K562 (cell line): Measurements from ENCODE around the gene COG7. TPM values are rescaled to one million over a fixed set of nuclear protein-coding genes. Genes with fewer than 3 reads are reported as not detected.

Experiments
- ATAC-seq: fragments of 200-7000 bp; cut with Tn5 transposase; 3 replicates; pipeline ENCODE4 v1.9.1; 2020; ENCODE audit warnings: moderate library complexity
- BruUV-seq: library from RNA; stranded (reverse); fragments of 400-500 nt; replicated peaks from 2 replicates; lab custom pipeline; 2021; lab: Mats Ljungman, UMichigan
- CTCF ChIA-PET: fragments of 300-600 bp; formaldehyde crosslinking; extraction: SDS; loops from one replicate; lab custom pipeline; 2021; ENCODE audit warnings: low intra/inter-chr PET ratio; lab: Yijun Ruan, JAX
- POLR2A ChIA-PET: fragments of 300-600, 350-650 bp; sonication (Branson Sonifier 250); formaldehyde crosslinking; extraction: SDS; loops from one replicate; lab custom pipeline; 2021; ENCODE audit warnings: antibody characterized with exemption, inconsistent platforms; lab: Yijun Ruan, JAX
- DNase-seq, 4 experiments: peaks; one replicate each; pipeline versions ENCODE4 v3.0.0 to v3.0.0-alpha.2; 2011 to 2018; ENCODE audit warnings: low spot score in 3 of 4, mixed read lengths in 3 of 4; ENCODE audit errors: extremely low read depth in 1 of 4
- FAIRE-seq: peaks from 2 replicates; lab custom pipeline; 2011; peaks lifted over from hg19 to GRCh38; lab: Jason Lieb, UNC
- H2AFZ ChIP-seq: 2 replicates; pipeline ENCODE4 v1.6.0; 2011; ENCODE audit warnings: low read depth, low read length, control low read depth, inconsistent platforms
- H3K27ac ChIP-seq: fragments of 200-600 bp; 3 replicates; pipeline ENCODE4 v1.8.0; 2011; ENCODE audit warnings: low read depth, mild to moderate bottlenecking, control low read depth, inconsistent platforms, low read length, moderate library complexity, mixed read lengths; ENCODE audit errors: extremely low read depth
- H3K27me3 ChIP-seq, 2 experiments: fragments of 300-600 bp in 1 of 2; 2 replicates in 1 of 2; 3 replicates in 1 of 2; pipeline versions ENCODE4 v1.6.0 to v1.8.0; 2011; ENCODE audit warnings: inconsistent platforms in 2 of 2, low read length in 2 of 2, mild to moderate bottlenecking in 1 of 2, mixed read lengths in 1 of 2, moderate library complexity in 1 of 2; ENCODE audit not compliant: control insufficient read depth in 2 of 2, insufficient read depth in 2 of 2
- H3K36me3 ChIP-seq: fragments of 300-600 bp; 3 replicates; pipeline ENCODE4 v1.8.0; 2011; ENCODE audit warnings: mild to moderate bottlenecking, low read length, inconsistent platforms; ENCODE audit not compliant: control insufficient read depth, insufficient read depth
- H3K4me1 ChIP-seq, 2 experiments: fragments of 200-600 bp in 1 of 2; replicated peaks in 1 of 2; 2 replicates in 1 of 2; 3 replicates in 1 of 2; pipeline versions ENCODE4 v1.5.1 to v1.8.0; 2011; ENCODE audit warnings: inconsistent platforms in 2 of 2, low read length in 2 of 2, mild to moderate bottlenecking in 1 of 2, mixed read lengths in 1 of 2, moderate library complexity in 1 of 2; ENCODE audit not compliant: control insufficient read depth in 2 of 2, insufficient read depth in 2 of 2
- H3K4me2 ChIP-seq: 2 replicates; pipeline ENCODE4 v1.6.1; 2011; ENCODE audit warnings: low read length, control low read depth, inconsistent platforms, mixed read lengths; ENCODE audit not compliant: insufficient read depth
- H3K4me3 ChIP-seq: fragments of 200-600 bp; sonication (generic), shearing (Covaris generic); 2 replicates; pipeline ENCODE4 v1.5.1; 2016; ENCODE audit warnings: control low read depth, inconsistent platforms
- H3K79me2 ChIP-seq: fragments of 200-600 bp; 3 replicates; pipeline ENCODE4 v1.8.0; 2011; ENCODE audit warnings: low read length, inconsistent platforms; ENCODE audit not compliant: control insufficient read depth, insufficient read depth
- H3K9ac ChIP-seq, 2 experiments: 2 replicates each; pipeline versions ENCODE4 v1.6.0 to v1.6.1; 2011; ENCODE audit warnings: low read depth in 2 of 2, low read length in 2 of 2, control low read depth in 1 of 2, inconsistent platforms in 1 of 2, mild to moderate bottlenecking in 1 of 2, mixed read lengths in 1 of 2; ENCODE audit not compliant: insufficient read depth in 1 of 2
- H3K9me1 ChIP-seq: one replicate; pipeline ENCODE4 v1.6.0; 2011; ENCODE audit warnings: inconsistent platforms, mild to moderate bottlenecking, low read length, moderate library complexity; ENCODE audit not compliant: control insufficient read depth, insufficient read depth
- H3K9me3 ChIP-seq: replicated peaks from 2 replicates; pipeline ENCODE4 v1.5.1; 2011; ENCODE audit warnings: low read depth, low read length, inconsistent platforms; ENCODE audit not compliant: control insufficient read depth, insufficient read depth
- H4K20me1 ChIP-seq: replicated peaks from 2 replicates; pipeline ENCODE4 v1.6.1; 2011; ENCODE audit warnings: low read length, inconsistent platforms, mixed read lengths; ENCODE audit not compliant: control insufficient read depth, insufficient read depth
- E2F5 ChIP-seq: sonication (generic); formaldehyde crosslinking; IDR thresholded peaks from 2 replicates; pipeline ENCODE4 v1.8.0; 2022; ENCODE audit warnings: mild to moderate bottlenecking, missing genetic modification reagents
- FOXJ3 ChIP-seq: sonication (generic); formaldehyde crosslinking; IDR thresholded peaks from 2 replicates; pipeline ENCODE4 v1.4.0; 2020; ENCODE audit warnings: mild to moderate bottlenecking, missing genetic modification reagents
- GATAD2A ChIP-seq: fragments of 450-650 bp; IDR thresholded peaks from 2 replicates; pipeline ENCODE4 v1.6.1; 2017
- POLR2H ChIP-seq: IDR thresholded peaks from 2 replicates; pipeline ENCODE4 v1.6.1; 2016; ENCODE audit warnings: missing genetic modification characterization, low read depth, mild to moderate bottlenecking, control low read depth, missing compliant biosample characterization, moderate library complexity
- RERE ChIP-seq: sonication (generic); formaldehyde crosslinking; IDR thresholded peaks from 2 replicates; pipeline ENCODE4 v1.8.0; 2023; ENCODE audit warnings: missing genetic modification reagents, mild to moderate bottlenecking, borderline replicate concordance
- TRIM28 ChIP-seq: fragments of 450-650 bp; IDR thresholded peaks from 2 replicates; pipeline ENCODE4 v1.6.1; 2017
- ZNF12 ChIP-seq: sonication (generic); formaldehyde crosslinking; IDR thresholded peaks from 2 replicates; pipeline ENCODE4 v1.4.0; 2020; ENCODE audit warnings: mild to moderate bottlenecking, missing genetic modification reagents
- ZNF76 ChIP-seq: fragments of 250-450 bp; sonication (Bioruptor Pico); IDR thresholded peaks from 2 replicates; pipeline ENCODE4 v1.4.0; 2020; ENCODE audit warnings: mild to moderate bottlenecking, moderate library complexity, borderline replicate concordance
- WGBS: fragments of 100-300 bp; shearing (Covaris generic); methylation state at CpG from one replicate; pipeline ENCODE4 v1.1.6; 2016; ENCODE audit warnings: low coverage, mixed read lengths; ENCODE audit not compliant: insufficient coverage; ENCODE audit errors: missing lambda C conversion rate; 5-methylcytosine and 5-hydroxymethylcytosine counted together
- in situ Hi-C: fragments of 300-500 bp; cut with MboI; formaldehyde crosslinking; loops from 4 replicates; pipeline ENCODE4 v1.15.0; 2018; ENCODE audit warnings: inconsistent platforms, mixed read lengths
- intact Hi-C: fragments of 100-400 bp; cut with micrococcal nuclease; formaldehyde crosslinking; loops from 2 replicates; pipeline ENCODE4 v1.14.2; 2022
- polyA plus RNA-seq, 8 experiments: library from polyadenylated mRNA; depleted of rRNA in 4 of 8; stranded (reverse) in 5 of 8; unstranded in 3 of 8; fragments of >200 nt; fragmentation: Nextera tagmentation in 2 of 8; fragmentation: Illumina TruSeq in 1 of 8; extraction: Ambion mirVana in 2 of 8; extraction: Trizol in 1 of 8; gene quantifications; 2 replicates each; pipeline versions ENCODE4 v1.2.1 to v1.2.3, GENCODE V29; 2011 to 2014; ENCODE audit warnings: inconsistent platforms in 1 of 8, missing spikeins in 1 of 8
- total RNA-seq, 7 experiments: library from RNA; depleted of rRNA in 6 of 7; stranded (reverse); fragments of >200 nt in 6 of 7; fragmentation: Illumina TruSeq in 2 of 7; extraction: Trizol in 2 of 7; gene quantifications; 2 replicates each; pipeline versions ENCODE4 v1.2.1 to v1.2.3, GENCODE V29; 2011 to 2021; ENCODE audit warnings: low replicate concordance in 1 of 7

Gene COG7
- total and polyA plus RNA-seq, 9 of the 15 experiments (the other 6 are each of a cell fraction or from before 2014, with no cell fraction given): 3.8 to 17.6 (median 13.4) TPM

- WGBS: 74% methylated on average over 2 of the region's 2 CpGs
- CTCF ChIA-PET: no interaction called here
- H4K20me1 ChIP-seq: no peaks in the 10 kb centered on the region; the same call in 1 of the 2 replicates
- H3K79me2 ChIP-seq: no peaks in the 10 kb centered on the region
- no peaks in the 10 kb centered on the region for H3K9me1 ChIP-seq
- in situ Hi-C loops: no loop called here
- H3K4me3 ChIP-seq: no peak overlapping the region
- no peak for ATAC-seq
- H3K27ac ChIP-seq: no peak overlapping the region
- intact Hi-C loops: no loop called here
- TF ChIP-seq ZNF12 (CRISPR knock-in tag): no peak
- no peak for TF ChIP-seq E2F5
- no peak for TF ChIP-seq RERE (CRISPR knock-in tag)
- TF ChIP-seq TRIM28: no peak
- no peak for TF ChIP-seq ZNF76 (CRISPR knock-in tag)
- TF ChIP-seq FOXJ3: no peak
- TF ChIP-seq GATAD2A: no peak
- TF ChIP-seq POLR2H (tag): no peak
- TF ChIP-seq, all 486 proteins: peak for 0
- FAIRE-seq (no peak), DNase-seq (no peak)
- no peaks in the 10 kb centered on the region for H3K4me1 ChIP-seq
- BruUV-seq: no TSS peak
- H3K27me3 ChIP-seq: no peaks in the 10 kb centered on the region
- POLR2A ChIA-PET: interaction anchor here (0.7 kb wide), 1 partner anchor 102 kb away, joined by 3 read pairs; no protein-coding TSS in a partner anchor
- H3K36me3 ChIP-seq: peaks cover 61% of the 10 kb centered on the region; the same call in 2 of the 3 replicates
- H2AFZ ChIP-seq: no peak overlapping the region
- no peaks in the 10 kb centered on the region for H3K9me3 ChIP-seq
- H3K9ac ChIP-seq: no peak overlapping the region
- H3K4me2 ChIP-seq: no peak overlapping the region
Observed at GRCh38 chr16:23409522-23409921, 43.5 kb downstream of the COG7 start.
